Stimulated activated CD8-positive, alpha-beta memory T cell treated with anti-CD3 and anti-CD28 coated beads, Interleukin-4, amount 100 ng/mL, for 24 hours (primary cell): ENCODE measurements around the gene RIMS3.

Source experiments
- DNase-seq: peaks from one replicate; pipeline ENCODE4 v3.0.0-alpha.2; 2020; ENCODE audit warnings: low read depth

The RIMS3 gene

DNA sequence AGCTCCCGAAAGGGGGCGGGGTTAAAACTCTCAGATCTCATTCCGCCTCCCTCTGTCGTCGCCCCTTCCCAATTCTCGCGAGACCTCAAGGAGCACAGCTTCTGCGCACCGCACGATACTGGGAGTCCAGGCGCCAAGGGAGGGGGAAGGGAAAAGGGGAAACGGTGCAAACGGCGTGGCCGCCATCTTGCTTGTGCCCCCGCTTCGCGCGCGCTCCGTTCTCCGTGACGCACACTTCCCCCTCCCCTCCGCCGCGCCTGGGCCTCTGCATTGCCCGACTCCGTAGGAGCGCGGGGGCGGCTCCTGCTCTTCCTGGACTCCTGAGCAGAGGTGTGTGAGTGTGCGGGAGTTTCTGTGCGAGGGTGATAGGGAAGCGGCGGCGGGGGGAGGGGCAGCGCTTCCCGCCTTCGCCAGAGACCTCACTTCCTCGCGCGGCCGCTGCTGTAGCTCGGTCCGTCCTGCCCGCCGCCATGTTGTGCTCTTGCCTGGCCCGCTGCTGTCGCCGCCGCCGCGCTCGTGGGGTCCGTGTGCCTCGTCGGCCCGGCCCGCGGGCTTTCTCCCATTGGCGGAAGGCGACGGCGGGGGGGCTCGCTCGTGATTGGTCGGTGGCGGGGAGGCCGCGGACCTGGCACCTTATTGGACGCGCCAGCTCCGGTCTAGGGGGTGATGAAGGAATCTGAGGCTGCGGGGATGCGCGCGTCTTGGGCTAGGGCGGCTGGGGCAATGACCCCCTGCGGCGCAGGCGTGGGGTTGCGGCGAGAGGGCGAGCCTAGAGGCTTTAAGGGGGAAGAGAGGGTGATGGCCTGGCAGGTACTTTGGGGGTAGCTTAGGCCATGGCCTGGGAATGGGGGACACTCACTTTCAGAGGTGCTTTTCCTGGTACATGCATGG lies 26.3 kb upstream of the RIMS3 start, which contains the start of gene NFYC:
NFYC (plus strand) TSS at position 167 of the 891 bp plus-strand sequence. CDS start 47,140 bp downstream, outside the sequence.
- DNase-seq, result peak; percentile 87

DNA sequence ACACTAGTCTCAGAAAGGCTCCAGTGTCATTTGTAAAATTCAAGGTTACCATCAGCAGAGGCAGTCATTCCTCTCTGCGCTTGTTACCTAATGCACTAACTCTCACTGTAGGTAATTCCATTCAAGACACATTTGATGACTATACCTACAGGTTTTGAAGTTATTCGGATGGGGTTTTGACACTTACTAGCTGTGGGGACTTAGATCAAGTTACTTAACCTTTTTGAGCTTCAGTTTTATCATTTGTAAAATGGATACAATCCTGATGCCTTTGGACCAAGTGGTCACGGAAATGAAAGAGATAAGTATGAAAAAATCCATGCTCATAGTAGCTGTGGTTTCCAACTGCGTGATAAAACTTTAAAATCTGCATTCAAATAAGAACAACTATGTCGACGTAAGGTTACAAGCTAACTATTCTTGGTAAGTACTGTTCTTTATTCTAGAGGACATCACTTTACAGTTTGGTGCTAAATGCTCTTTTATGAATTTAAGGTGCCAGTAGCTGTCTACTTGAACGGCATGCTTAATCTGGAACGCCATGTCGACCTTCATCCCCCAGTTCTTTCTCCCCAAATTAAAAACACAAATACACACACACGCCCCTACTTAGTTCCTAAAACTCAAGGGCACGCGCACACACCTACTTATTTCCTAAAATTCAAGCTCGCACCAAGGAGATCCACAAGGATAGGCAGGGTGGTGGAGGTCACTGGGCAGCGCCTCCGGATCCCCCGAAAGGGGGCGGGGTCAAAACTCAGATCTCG lies 25.5 kb upstream of the RIMS3 start:
- no peak for DNase-seq

DNA sequence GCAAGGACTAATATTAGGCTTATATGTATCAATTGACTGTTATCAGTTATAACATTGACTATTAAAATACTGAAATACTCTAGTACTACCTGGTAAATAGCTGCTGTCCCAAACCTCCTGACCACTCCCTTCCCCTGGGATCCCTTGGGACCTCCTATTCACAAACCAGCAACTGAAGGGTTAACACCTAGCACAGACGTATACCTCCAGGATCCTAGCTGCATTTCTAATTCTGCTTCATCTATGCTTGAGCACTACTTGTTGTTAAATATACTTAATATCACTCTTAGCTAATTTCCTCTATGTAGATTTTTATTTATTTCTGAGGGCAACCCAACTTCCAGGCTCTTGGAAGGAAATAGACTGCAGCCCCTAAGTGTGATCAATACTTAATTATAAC lies 24.3 kb upstream of the RIMS3 start:
- no peak for DNase-seq

DNA sequence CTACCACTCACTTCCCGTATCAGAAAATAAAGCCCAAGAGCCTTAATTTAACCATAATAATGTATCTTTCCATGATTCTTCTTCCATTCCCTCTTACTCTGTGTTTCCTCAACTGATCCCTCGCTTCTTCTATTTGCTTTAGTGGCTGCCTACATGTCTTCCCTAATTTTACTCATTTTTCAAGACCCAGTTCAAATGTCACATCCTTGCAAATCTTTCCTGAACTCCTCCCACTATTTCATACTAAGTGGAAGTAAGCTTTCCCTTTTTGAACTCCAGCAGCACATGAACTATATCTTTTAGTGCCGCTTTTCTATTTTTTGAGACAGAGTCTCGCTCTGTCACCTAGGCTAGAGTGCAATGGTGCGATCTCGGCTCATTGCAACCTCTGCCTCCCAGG lies 22.2 kb upstream of the RIMS3 start:
- DNase-seq, result no peak

DNA sequence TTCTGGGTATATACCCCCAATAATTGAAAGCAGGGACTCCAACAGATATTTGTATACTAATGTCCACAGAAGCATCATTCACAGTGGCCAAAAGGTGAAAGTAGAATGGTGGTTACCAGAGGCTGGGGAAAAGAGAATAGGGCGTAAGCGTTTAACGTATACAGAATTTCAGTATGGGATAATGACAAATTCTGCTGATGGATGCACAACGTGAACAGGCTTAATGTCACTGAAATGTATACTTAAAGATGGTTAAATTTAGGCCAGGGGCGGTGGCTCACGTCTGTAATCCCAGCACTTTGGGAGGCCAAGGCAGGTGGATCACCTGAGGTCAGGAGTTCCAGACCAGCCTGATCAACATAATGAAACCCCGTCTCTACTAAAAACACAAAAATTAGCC lies 21.6 kb upstream of the RIMS3 start:
- no peak for DNase-seq

DNA sequence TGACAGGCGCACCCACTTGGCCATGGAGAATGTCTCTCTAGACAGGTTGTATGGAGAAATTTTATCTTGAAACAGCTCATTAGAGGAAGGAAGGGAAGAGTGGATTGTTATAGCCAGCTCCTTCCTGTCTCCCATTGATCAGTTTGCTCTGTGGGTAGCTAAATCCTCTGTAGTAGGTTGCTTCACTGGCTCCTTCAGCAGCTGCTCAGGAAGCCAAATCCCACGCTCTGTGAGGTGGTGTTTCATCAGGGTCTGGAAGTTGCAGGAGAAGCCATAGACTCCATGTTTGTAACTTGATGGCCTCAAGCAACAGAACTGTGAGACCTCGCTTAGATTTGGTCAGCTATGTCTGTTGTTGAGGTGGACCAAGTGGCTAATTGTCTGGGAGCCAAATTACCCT lies 19.2 kb upstream of the RIMS3 start:
- no peak for DNase-seq

DNA sequence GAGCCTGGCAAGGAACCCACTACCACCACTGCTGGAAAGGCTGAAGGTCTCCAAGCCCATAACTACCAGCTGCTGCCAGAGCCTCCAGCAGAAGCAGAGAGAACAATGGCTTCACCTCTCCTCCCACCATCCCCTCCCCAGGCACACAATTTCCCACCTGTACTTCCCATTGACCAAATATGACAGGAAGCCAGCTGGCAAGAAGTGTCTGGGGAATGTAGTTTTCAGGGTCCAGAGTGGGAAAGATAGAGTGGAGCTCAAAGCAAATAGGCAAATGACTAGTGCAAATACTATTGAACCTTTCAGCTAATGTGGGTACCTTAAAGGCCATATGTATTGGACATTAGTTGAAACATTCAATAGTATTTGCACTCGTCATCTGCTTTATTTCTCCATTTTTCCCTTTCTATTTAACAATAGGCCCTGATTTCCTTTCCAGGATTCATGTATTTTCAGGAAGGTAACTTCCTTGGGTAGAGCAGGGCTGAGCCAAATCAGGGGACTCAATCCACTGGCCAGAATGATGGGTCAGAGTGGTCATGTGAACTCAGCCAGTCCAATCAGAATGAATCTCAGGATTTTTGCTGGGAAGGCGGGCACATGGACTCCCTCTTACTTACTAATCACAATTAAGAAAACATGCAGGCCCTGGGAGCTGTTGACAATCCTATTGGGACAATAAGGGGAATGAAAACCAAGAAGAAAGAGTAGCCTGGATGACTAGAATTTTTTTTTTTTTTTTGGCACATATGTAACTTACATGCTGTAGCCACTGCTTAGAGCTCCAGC lies 13.9 kb upstream of the RIMS3 start:
- DNase-seq, result no peak

DNA sequence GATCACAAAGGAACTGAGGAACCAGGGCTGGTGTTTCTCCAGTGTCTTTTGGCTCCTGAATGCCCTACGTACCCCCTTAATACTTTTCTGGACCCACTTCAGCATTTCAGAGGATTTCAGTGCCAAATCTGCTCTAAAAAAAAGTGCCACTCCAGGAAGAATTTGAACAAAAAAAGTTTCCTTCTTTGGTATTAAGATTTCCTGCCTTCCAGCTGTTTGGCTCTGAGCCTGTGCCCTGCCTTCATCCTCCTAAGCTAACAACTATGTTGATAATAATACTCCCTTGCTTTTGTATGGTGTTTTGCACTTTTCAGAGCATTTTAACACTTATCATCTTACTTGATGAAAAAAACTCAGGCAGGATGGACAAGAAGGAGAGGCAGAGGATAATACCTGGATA lies 11.0 kb upstream of the RIMS3 start:
- DNase-seq, result no peak

DNA sequence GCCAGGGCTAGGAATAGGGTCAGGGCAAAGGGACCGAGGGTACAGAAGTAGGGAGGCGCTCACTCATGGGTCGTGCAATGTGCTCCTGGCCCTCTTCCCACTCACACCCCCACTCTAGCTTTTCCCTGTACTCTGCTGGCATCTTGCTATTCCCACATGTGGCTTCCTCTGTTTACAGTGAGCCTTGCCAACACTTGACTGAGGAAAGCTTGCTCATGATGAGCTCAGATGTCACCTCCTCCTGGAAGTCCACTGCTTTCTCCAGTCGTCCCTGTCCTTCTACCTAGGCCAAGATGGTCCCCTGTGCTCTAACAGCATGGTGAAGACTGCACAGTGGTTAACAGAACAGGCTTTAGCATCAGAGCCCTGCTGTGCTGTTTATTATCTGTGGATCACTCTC lies 8.0 kb upstream of the RIMS3 start:
- no peak for DNase-seq

DNA sequence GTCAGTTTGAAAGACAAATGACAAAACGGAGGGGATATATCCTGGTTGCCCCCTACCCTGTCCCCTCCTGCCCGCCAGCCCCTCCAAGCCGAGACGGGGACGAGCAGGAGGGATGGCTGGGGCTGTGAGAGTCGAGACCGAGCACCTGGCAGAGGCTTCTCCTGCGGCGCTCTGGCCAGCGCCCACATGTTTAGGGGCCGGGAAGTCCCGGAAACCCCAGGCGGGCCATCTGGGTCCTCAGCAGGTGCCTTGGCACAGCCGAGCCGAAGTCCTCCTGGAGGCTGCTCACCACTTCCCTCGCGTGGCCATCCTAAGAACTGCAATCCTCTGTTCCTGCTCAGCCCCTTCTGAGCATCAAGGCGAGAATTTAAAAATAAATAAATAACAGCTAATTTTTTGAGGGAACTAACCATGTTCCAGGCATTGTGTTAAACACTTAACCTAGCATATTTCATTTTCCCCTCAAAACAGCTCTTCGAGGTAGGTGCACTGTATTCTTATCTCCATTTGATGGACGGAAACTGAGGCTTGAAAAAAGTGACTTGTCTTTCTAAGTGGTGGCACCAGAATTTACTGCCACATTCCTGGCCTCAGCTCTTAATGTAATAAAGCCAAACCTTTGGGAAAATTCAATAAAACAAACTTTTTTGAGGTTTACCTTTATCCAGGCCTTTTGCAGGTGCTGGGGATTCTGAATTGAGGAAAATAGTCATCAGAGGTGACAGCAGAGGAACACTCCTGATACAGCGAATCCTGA lies 3.5 kb upstream of the RIMS3 start:
- peak; percentile 76 for DNase-seq

DNA sequence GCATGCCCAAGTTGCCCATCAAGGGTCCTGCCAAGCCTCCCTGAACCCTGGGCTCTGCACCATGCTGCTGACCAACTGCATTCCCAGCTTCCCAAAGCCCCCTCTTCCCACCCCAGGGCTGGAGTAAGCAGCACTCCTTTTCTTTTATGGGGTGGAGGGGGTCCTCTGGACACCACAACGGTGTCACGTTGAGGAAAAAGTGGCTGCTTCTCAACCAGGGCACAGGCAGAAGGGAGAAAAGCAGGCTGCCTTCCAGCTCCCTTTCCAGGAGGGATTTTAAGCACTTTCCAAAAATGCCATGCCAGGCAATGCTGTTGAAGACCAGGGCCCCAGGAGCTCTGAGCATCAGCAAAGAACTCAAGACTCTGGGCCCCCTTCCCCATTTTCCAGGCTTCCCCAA lies 691 bp downstream of the RIMS3 start:
- no peak for DNase-seq

DNA sequence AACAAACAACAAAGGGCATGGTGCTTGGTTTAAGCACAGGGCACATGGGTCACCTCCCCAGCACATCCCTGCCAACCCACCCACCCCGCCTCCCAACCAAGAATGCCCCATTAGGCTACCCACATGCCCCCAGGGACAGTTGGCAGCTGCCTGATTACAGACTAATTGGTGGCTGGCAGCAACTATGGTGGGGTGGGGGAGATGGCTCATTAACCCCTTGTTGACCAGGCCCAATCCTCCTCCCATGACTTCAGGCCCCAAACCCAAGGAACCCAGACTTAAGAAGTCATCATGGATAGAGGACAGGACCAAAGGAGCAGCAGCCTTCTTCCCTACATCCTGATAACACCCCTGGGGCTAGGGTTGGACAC lies 1.3 kb downstream of the RIMS3 start:
- DNase-seq, result no peak

DNA sequence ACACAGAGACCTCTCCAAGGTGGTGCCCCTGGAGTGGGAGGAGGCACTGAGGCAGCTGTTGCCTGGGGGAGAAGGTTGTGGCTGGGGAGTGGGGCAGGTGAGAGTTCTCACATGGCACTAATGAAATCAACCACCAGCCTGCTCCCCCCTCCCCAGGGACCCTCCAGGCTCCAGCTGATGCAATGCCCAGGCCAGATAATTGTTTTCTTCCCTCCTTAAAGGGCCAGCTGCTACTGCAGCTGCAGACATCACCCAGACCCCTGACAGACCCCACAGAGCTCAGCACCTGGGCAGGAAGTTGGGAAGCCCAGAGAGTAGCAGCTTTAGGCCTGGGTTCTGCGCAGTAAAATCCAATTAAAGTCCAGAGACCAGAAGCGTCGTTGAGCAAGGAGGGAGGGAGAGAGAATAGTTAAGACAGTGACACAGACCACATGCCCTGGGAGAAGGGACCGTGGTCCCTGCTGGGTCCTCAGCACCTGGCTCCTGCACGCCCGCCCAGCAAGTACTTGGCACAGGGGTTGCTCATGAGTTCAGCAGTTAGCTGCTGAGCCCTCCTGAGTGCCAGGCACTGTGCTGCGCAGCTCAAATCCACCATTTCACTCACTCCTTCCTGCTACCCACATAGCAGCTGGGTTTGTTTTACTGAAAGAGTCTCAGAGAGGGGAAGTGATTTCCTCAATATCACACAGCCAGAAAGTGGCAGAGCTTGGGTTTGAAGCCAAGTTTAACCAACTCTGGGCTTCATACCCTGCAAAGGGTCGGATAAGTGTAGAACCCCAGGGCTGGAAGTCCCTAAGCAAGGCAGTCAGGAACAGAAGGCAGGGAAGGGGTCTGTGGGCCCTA lies 1.9 kb downstream of the RIMS3 start:
- no peak for DNase-seq

DNA sequence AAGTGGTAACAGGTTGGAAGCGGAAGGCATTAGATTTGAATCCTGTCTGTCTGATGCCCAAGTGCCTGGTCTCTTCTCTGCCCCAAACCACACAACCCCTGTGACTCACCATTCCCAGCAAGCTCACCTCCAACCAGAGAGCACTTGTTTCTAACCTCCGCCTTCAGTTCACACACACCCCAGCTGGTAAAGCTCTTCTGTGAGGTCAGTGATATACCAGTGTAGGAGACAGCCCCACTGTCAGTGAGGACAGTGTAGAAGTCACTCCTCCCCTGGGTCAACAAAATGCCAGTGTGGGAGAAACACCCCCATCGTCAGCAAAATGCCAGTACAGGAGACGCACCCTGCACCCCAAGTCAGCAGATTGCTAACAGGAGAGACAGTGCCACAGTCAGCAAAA lies 2.6 kb downstream of the RIMS3 start:
- DNase-seq, result no peak

DNA sequence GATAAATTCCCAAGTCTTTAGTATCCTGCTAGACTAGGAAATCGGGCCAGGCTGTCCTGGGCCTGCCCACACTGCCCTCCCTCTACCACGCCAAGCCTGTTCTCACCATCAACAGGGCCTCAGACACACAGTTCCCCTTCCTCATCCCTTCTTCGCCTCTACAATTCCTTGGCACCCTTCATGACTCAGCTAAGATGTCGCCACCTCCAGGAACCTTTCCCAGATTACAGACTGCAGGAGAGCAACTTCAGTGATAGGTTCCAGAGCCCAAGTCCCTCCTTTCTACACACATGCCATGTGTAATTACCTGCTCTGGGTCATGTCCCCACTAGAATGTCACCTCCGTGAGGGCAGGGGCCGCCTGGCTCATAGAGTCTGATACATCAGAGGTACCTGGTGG lies 3.3 kb downstream of the RIMS3 start:
- DNase-seq, result no peak

DNA sequence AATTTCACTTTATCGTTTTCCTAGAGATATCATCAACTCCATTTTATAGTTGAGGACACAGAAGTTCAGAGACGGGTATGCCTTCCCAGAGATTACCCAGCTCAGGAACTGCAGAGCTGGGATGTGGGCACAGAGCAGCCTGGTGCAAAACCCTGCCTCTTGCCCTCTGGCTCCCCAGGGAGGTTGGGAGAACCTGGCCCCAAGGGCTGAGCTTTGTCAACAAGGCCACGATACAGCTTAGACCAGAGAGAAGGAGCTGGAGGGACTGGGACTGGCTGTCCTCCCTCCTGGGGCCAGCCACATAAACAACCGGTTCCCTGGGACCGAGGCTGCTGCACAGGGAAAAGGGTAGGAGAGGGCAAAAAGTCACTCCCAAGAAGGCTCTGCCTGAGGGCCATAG lies 3.8 kb downstream of the RIMS3 start:
- no peak for DNase-seq

DNA sequence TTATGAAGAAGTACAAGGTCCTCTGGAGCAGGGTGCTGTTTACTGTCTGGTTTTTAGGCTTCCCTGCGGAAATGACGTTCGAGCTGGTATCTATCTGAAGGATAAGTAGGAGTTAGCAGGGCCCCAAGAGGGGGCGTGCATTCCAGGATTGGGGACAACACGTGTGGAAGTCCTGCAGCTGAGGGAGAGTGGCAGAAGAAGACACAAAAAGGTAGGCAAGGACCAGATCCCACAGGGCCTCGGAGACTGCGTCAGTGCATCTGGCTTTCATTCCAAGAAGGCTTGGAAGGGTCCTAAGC lies 5.9 kb downstream of the RIMS3 start:
- no peak for DNase-seq

DNA sequence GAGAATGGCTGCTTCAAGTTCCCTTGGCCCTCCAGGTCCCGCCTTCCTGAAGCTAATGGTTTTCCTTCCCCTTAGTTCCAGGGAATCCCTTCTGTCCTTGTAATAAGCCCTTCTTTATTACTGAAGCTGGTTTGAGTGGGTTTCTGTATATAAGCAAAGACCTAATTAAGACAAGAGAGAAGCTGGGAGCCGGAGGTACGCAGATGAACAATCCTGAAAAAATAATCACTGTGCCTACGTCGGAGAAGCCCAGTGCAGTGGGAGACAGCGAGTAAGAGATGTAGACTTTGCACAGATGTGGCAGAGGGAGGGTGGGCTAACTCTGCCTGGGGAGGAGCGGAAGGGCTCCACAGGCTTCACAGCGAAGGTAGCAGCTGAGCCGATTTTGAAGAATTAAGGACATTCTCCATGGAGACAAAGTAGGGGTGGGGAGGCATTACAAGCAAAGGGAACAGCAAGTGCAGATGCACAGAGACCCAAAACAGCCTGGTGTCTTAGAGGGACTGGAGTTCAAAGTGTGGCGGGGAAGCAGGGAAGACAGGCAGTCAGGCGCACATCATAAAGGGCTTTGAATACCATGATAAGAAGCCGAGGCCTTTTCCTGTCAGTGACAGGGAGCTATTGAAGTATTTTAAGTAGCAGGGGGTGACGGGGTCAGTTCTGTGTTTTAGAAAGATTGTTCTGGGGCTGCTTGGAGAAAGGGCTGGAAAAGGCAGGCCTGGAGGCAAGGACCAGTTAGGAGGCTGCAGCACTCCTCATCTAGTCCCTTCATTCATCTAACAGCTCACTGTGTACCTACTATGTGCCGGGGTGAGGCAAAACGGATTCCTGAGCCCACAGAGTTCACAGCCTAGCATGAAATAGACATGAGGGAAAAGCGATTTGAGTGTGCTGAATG lies 6.5 kb downstream of the RIMS3 start:
- DNase-seq, result no peak

DNA sequence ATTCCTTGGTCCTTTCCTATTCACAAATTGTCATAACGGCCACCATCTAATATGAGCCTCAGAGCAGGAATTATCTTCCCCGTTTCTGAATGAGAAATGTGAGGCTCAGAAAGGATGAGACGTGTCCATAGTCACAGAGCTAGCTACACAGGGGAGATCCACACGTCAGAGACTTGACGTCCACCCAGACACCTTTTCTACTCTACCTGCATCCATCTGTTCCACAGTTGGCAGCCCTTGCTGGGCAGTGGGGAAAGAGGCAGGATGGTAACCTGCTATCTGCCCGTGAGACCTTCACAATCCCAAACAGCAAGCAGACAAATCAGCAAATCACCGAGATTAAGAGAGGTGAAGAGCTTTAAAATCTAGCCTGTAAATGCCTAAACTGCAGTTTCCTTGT lies 8.4 kb downstream of the RIMS3 start:
- no peak for DNase-seq
